ENCODE results near the gene CRTAC1. TPM values are rescaled to one million over a fixed set of nuclear protein-coding genes. Genes with fewer than 3 reads are reported as not detected.

The CRTAC1 gene
- polyA plus RNA-seq, 1 of the 3 experiments (the other 2 are of a cell fraction) = 0.05 TPM

GRCh38 chr10:97852277-97852676 is 178.1 kb downstream of the CRTAC1 start:
- Histone ChIP-seq H4K20me1 (ENCODE audit: insufficient read depth) (no peaks in the 10 kb centered on the region), H3K27ac (ENCODE audit: low read depth in 2 of 2, low read length in 1 of 2) (no peak overlapping the region), H3K9me3 (no peaks in the 10 kb centered on the region), H3K4me3 (ENCODE audit: low read depth in 2 of 2, low read length in 1 of 2) (no peak overlapping the region), H3F3A (replicated peaks; ENCODE audit: insufficient read depth) (no peaks in the 10 kb centered on the region), H2AFZ (ENCODE audit: low read depth) (no peak overlapping the region), H3K9me2 (no peaks in the 10 kb centered on the region), H3K79me2 (ENCODE audit: insufficient read depth) (no peaks in the 10 kb centered on the region), H3K9ac (no peak overlapping the region), H3K4me1 (ENCODE audit: control insufficient read depth in 1 of 2, insufficient read depth in 2 of 2, low read depth in 1 of 2, low read length in 1 of 2) (peaks cover 0 to 17% of the 10 kb centered on the region in 2 experiments; a peak in 1 of 4 replicates), H3K4me2 (no peak overlapping the region), H3K27me3 (ENCODE audit: insufficient read depth) (peaks cover 27% of the 10 kb centered on the region), H3K36me3 (replicated peaks in 1 of 2; ENCODE audit: control insufficient read depth in 1 of 2, insufficient read depth in 2 of 2, low read length in 1 of 2) (no peaks in the 10 kb centered on the region)
- CTCF ChIA-PET = interaction anchor here (1.1 to 5.6 kb wide), 3 partner anchors 17 to 60 kb away, joined by 3 to 49 read pairs (median 9); no protein-coding TSS in a partner anchor
- POLR2A ChIA-PET = no interaction called here
- WGBS (ENCODE audit: low lambda C conversion rate) = 30% methylated on average over 3 of the region's 3 CpGs
- TF ChIP-seq ELF1 (IDR thresholded peaks at IDR 0.05) (no peak), RCOR1 (IDR thresholded peaks at IDR 0.05; ENCODE audit: low read length) (no peak)
- no peak for DNase-seq

DNA sequence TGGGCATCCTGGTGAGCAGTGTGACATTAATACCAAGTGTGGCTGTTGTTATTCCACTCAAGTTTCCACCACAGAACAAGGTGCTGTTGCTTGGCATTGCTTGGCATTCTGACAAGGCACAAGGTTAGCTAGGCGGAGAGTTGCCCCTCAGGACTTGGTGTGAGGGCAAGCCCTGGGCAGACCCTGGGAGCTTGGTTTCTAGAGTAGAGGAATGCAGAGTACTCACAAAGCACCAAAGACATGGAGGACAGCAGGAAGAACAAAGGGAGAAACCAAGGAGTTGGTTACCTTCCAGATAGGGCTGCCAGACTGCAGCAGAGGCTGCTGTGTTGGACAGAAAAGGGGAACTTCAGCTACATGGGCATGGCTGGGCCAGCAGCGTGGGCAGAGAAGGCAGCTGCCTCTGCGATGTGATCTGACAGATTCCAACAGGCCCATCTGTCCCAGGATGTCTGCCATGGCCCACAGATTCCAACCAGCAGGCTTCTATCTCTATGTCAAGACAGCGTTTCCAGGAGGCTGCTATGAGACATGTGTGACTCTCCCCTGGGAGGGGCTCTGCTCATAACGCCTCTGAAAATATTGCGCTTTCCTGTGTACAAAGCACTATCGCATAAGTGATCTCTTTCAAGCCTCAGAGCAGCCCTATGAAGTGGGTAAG is 178.9 kb downstream of the CRTAC1 start:
- Histone ChIP-seq H3K4me3 (ENCODE audit: low read depth in 2 of 2, low read length in 1 of 2) (no peak overlapping the region), H3K4me1 (ENCODE audit: control insufficient read depth in 1 of 2, insufficient read depth in 2 of 2, low read depth in 1 of 2, low read length in 1 of 2) (peaks cover 0 to 17% of the 10 kb centered on the region in 2 experiments; a peak in 1 of 4 replicates), H3K27me3 (ENCODE audit: insufficient read depth) (peaks cover 27% of the 10 kb centered on the region), H3F3A (replicated peaks; ENCODE audit: insufficient read depth) (no peaks in the 10 kb centered on the region), H3K4me2 (no peak overlapping the region), H3K9me2 (no peaks in the 10 kb centered on the region), H3K9me3 (no peaks in the 10 kb centered on the region), H3K79me2 (ENCODE audit: insufficient read depth) (no peaks in the 10 kb centered on the region), H3K36me3 (replicated peaks in 1 of 2; ENCODE audit: control insufficient read depth in 1 of 2, insufficient read depth in 2 of 2, low read length in 1 of 2) (no peaks in the 10 kb centered on the region), H4K20me1 (ENCODE audit: insufficient read depth) (no peaks in the 10 kb centered on the region), H3K27ac (ENCODE audit: low read depth in 2 of 2, low read length in 1 of 2) (no peak overlapping the region), H2AFZ (ENCODE audit: low read depth) (no peak overlapping the region), H3K9ac (no peak overlapping the region)
- POLR2A ChIA-PET = interaction anchor here (1.1 kb wide), 1 partner anchor 14 kb away, joined by 4 read pairs; no protein-coding TSS in a partner anchor
- CTCF ChIA-PET = interaction anchor here (1.1 to 5.6 kb wide), 7 partner anchors 13 to 59 kb away, joined by 3 to 49 read pairs (median 3); no protein-coding TSS in a partner anchor
- no peak for DNase-seq
- no peak for TF ChIP-seq REST (IDR thresholded peaks at IDR 0.05; ENCODE audit: low read depth, low read length)
- no peak for TF ChIP-seq MEF2A (IDR thresholded peaks at IDR 0.05; ENCODE audit: borderline replicate concordance, low read depth)
- no peak for TF ChIP-seq ELF1 (IDR thresholded peaks at IDR 0.05)
- TF ChIP-seq, protein P1, sequence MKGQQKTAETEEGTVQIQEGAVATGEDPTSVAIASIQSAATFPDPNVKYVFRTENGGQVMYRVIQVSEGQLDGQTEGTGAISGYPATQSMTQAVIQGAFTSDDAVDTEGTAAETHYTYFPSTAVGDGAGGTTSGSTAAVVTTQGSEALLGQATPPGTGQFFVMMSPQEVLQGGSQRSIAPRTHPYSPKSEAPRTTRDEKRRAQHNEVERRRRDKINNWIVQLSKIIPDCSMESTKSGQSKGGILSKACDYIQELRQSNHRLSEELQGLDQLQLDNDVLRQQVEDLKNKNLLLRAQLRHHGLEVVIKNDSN (IDR thresholded peaks at IDR 0.05; ENCODE audit: borderline replicate concordance, low read depth) = no peak
- TF ChIP-seq USF2 (IDR thresholded peaks at IDR 0.05; ENCODE audit: borderline replicate concordance, low read depth, low read length) = no peak
- no peak for TF ChIP-seq SMC3 (IDR thresholded peaks at IDR 0.05; ENCODE audit: low read depth, low read length)
- TF ChIP-seq YY1 (IDR thresholded peaks at IDR 0.05; ENCODE audit: low read depth) = no peak
- TF ChIP-seq, protein P2, sequence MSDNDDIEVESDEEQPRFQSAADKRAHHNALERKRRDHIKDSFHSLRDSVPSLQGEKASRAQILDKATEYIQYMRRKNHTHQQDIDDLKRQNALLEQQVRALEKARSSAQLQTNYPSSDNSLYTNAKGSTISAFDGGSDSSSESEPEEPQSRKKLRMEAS (IDR thresholded peaks at IDR 0.05; ENCODE audit: low read depth) = no peak
- TF ChIP-seq SIN3A (IDR thresholded peaks at IDR 0.05; ENCODE audit: borderline replicate concordance, low read depth, low read length) = no peak
- TF ChIP-seq POLR2AphosphoS5 (IDR thresholded peaks at IDR 0.05; ENCODE audit: low read depth, low read length) = no peak
- no peak for TF ChIP-seq IRF3 (IDR thresholded peaks at IDR 0.05; ENCODE audit: low read depth, low read length)
- no peak for TF ChIP-seq EP300 (IDR thresholded peaks at IDR 0.05; ENCODE audit: borderline replicate concordance in 1 of 2, low read depth in 1 of 2, low read length in 1 of 2)
- TF ChIP-seq GATA2 (CRISPR knock-in tag; IDR thresholded peaks at IDR 0.05) = no peak
- WGBS (ENCODE audit: low lambda C conversion rate) = 78% methylated on average over 6 of the region's 7 CpGs
